CD4-positive, alpha-beta T cell treated with Interleukin-4 for 4 hours (primary cell): ENCODE data around the gene MAP3K4.

ENCODE experiments used
- DNase-seq: peaks from one replicate; pipeline ENCODE4 v3.0.0-alpha.2; 2020

The MAP3K4 gene

DNA sequence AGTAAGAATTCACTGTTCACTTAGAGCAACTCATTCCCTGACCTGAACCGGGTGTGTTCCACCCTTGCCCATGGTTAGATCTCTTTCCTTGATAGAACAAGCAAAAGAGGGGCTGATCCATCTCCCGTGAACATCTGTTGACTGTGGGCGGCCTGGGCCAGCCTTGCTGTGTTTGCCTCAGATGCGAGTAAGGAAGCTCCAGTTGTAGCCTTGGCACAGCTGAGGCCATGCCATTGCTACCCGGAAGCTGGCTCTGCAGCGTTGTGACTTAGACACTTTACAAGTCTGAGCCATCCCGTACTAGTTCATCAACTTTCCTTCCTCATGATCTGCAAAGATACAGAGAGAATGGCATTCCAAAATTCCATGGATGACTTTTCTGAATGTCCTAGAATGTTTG lies 139.0 kb downstream of the MAP3K4 start:
- DNase-seq, result no peak

DNA sequence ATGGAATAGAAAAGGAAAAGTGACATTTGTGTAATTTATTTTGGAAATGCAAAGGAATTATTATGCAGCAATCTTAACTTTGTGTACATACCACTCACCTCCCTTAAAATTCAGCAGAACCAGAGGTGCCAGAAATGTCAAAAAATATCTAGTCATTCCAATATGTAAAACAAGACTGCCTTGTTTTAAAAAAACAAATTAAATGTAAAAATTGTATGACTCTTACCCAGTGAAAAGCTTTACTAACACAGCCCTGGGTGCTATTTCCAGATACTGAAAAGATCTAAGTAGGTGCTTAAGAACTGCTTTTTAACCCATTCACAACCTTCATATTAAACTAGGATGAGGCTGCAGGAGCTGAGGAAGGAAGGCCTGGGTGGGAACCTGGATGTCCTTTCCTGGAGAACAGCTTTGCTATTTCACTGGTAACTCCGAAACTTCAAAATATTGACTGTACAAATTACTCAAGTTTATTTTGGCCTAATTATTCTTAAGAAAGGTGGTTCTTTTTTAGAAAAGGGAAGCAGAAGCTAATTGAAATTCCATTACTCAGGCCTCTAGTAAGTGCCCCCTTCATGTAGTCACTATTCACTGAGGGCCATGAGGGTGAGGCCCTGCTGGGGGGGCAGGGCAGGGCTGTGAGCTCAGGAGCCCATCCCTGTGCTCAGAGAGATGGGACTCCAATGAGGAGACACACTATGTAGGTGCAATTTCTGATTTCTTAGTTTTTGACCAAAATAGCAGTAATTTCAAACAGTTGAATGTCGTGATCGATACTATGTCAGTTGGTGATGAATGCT lies 139.6 kb downstream of the MAP3K4 start:
- no peak for DNase-seq

- no peak for DNase-seq
Observed at GRCh38 chr6:161132384-161132783, 140.8 kb downstream of the MAP3K4 start.

DNA sequence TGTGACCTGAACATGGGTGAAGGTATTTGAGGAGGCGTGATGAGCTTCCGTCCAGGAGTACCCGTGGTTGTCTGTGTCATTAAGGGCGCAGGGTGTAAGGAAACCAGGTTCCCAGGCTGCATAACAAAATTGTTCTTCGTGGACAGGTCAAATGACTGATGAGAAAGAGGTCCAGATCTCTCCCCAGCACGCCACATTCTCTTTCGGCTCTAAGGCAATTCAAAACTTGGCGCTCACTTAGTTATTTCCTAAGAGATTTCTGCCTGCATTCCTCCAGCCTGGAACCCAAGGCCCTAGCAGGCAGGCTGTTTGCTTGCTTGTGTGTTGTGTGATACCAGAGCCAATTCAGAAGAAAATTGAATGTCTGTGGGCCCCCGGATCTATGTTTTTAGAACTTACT lies 142.4 kb downstream of the MAP3K4 start:
- DNase-seq, result no peak

GRCh38 chr6:161134550-161135298 lies 143.2 kb downstream of the MAP3K4 start:
- DNase-seq, result no peak

DNA sequence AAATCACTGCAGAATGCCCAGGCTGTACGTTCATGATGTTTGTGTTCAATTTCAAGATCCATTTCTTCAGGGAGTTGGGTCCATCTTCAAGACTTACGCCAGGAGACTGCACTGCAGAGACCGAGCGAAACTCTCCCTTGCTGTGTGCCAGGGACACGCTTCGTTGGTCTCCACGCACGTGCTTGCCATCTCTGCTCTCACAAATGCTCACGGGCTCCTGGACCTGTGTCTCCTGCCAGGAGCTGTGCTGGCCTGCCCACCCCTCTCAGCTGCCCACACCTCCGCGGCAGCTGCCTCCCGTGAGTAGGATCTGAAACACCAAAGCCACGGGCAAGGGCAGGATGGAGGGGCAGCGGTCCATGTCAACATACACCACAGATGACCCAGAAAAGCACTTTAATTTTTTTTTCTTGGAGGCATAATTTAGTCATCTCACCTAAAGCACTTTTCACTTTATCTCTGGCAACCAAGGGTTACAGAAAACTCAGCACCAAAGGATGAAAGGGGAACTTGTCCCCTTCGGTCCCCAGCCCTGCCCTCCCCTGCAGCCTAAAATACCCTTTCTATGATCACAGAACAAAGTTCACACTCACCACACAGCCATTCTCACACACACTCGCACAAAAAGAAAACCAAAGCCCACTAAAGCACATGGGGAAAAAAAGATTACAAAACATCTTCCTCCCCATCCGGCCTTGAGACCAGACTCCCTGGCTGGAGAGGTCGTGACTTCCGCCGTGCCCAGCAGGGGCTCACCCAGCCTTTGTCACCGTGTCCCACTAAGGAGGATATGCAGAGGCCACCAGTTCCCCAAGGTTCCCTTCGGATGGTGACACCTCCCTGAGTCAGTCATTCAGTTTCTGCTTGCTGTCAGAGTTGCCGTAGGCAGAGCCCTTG lies 144.4 kb downstream of the MAP3K4 start:
- no peak for DNase-seq

DNA sequence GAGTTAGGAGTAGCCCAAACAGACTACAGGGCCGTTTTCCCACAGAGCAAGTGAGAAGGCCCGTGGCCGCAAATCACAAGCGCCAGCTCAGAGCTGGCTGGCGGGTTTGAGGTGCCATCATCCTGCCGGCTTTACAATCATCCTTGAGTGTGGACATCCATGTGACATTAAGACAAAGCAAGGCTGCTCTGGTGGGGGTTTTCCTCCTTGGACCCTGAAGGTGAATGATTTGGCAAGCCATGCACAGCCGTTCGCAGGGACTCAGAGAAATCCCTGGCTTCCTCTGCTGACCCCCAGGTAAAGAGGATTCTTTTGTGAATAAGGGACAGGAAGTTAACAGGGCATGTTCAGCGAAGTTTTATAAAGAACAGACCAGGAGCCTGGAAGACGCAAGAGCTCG lies 145.1 kb downstream of the MAP3K4 start:
- no peak for DNase-seq

- DNase-seq, result no peak
Observed at GRCh38 chr6:161137320-161137719, 145.8 kb downstream of the MAP3K4 start.

DNA sequence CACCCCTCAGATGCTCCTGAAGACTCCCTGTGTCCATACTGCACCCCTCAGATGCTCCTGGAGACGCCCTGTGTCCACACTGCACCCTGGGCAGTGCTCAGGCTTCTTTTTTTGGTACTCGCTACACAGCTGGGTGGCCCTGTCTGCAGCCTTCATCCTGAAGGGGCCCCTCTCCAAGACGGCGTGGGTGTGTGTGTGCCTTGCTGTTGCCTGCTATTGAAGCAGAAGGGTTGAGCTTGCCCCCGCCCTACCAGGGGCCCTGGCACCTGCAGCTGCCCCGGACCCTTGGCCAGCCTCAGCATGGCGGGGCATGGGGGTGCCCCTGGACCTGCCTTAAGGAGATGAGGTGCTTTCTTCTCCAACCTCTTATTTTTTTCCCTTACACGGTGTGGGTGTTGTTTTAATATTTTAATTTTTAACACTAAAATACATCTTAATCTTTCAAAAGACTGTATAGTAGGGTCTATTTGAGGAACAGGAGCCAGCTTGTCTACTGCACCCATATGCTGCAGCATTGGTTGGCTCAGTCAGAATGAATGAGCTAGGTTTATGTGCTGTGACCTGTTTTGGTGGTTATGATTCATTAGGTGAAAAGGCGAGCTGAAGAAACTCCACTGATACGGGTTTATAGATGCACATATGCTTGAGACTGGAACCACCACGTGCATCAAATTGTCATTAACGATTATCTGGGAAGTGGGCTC lies 146.4 kb downstream of the MAP3K4 start:
- no peak for DNase-seq

GRCh38 chr6:161138543-161139303 lies 147.2 kb downstream of the MAP3K4 start:
- DNase-seq, result no peak

DNA sequence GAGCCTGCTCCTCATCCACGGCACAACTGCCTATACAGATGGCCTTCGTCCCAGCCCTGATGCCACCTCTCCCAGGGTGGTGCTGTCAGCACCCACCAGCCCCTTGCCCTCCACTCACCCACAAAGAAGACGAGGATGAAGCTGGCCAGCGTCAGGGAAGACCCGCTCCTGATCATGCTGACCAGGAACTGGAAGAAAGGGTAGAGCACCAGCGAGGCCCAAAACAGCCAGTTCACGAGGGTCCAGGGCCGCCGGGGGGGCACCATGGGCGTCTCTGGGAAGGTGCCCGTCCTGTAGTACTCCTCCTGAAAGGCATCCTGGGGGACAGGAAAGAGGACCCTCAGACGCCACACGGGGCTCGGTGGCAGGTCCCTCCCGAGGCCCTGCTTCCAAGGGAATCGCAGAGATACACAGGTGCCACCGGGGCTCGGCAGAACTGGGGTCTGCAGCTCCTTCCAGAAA lies 147.8 kb downstream of the MAP3K4 start:
- DNase-seq, result no peak

- DNase-seq, result no peak
Observed at GRCh38 chr6:161139766-161140553, 148.4 kb downstream of the MAP3K4 start.

- DNase-seq, result no peak
Observed at GRCh38 chr6:161140554-161140875, 148.9 kb downstream of the MAP3K4 start.

DNA sequence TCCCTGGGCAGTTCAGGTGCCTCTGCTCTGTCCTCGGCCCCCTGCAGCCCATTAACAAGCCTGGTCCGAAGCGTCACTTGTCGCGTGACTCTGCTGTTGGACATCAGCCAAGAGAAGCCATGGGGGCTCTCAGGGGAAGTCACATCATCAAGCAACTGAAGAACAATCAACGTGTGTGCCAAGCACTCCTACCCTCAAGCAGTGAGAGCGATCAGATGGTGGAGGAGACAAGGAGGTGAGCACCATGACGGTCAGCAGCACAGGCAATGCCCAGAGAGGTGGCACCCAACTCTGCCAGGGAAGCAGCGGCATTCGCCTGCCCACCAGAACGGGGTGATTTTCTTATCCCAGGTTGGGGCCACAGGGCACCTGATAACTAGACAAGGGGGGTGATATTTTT lies 149.6 kb downstream of the MAP3K4 start:
- DNase-seq, result no peak

DNA sequence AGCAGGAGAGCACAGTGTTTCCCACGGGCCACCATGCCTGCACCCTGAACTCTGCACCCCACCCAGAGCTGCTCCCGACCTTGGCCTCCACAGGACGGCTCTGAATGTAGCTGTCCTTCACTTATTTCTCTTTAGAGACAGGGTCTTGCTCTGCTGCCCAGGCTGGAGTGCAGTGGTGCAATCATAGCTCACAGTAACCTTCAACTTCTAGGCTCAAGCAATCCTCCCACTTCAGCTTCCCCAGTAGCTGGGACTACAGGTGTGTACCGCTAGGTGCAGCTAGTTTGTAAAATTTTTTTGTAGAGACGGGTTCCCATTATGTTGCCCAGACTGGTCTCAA lies 151.4 kb downstream of the MAP3K4 start:
- no peak for DNase-seq

DNA sequence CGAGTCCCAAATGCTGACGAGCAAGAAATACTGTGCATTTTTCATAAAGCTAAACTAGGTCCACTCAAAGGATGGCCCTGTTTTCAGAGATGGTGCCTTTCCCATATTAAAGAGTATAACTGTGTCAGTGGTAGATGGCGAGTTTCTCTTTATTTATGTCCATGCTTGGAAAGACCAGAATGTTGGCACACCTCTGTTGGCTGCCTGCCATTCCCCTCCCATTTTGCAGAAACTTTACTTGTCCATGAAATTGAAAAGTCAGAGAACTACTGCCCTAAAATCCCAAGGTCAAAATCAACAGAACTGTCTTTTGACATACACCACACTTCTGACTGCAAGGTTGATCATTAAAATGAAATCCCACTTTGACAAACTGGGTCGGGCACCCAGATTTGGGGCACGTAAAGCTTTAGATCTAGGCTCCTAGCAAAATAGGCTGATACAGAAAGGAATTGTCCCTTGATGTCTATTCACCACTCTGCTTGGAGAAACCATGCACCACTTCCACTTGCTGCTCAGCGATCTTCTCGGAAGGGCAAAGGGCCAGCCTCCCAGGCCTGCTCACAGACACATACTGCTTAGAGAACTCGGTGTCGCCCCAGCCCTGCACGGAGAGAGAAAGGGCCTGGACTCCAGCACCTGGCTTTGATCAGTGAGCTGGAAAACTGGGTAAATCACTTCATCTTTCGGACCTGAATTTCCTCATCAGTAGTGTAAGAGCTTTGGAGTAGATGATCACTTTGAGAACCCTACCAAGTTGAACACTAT lies 152.3 kb downstream of the MAP3K4 start:
- no peak for DNase-seq

DNA sequence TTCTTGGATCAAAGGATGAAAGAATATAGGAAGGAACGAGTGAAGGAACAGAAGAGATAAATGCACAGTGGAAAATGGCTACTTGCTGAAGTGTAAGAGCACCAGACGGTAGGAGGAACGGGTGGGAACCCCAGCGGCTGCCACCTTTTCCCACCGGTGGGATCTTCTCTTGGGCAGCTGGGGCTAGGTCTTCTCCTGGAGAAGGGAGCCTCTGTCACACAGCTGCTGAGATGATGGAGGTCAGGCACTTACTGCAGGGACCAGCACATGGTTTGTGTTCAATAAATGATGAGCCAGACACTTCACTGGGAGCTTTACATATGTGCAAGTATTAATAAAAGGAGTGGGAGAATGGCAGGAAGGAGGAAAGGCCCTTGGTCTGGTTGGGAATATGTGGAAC lies 158.6 kb downstream of the MAP3K4 start:
- DNase-seq, result no peak

GRCh38 chr6:161150566-161150965 lies 159.0 kb downstream of the MAP3K4 start:
- DNase-seq, result no peak

GRCh38 chr6:161151059-161151645 lies 159.6 kb downstream of the MAP3K4 start:
- DNase-seq, result no peak
